GM06990 (cell line): ENCODE results near the gene TEX51.
A peak's percentile ranks its signal among the peaks of the same experiment; 100 is the strongest.

Experiments
- DNase-seq: peaks from one replicate; pipeline ENCODE4 v3.0.0-alpha.2; 2011; ENCODE audit not compliant: insufficient read length; ENCODE audit errors: extremely low read depth
- H3K27me3 ChIP-seq: replicated peaks from 2 replicates; pipeline ENCODE4 v1.6.0; 2011; ENCODE audit warnings: low read length; ENCODE audit not compliant: control insufficient read depth, insufficient read depth
- H3K36me3 ChIP-seq: 2 replicates; pipeline ENCODE4 v1.5.1; 2011; ENCODE audit warnings: low read length; ENCODE audit not compliant: control insufficient read depth, insufficient read depth
- H3K4me3 ChIP-seq: replicated peaks from 2 replicates; pipeline ENCODE4 v1.5.1; 2011; ENCODE audit warnings: low read depth, mild to moderate bottlenecking, control low read depth, low read length
- TF ChIP-seq, protein P1 (sequence below): IDR thresholded peaks from 2 replicates; pipeline ENCODE4 v1.5.1; 2011; ENCODE audit warnings: low read length, control low read depth, mild to moderate bottlenecking, inconsistent platforms; ENCODE audit not compliant: insufficient read depth, poor library complexity, severe bottlenecking

The TEX51 gene

DNA sequence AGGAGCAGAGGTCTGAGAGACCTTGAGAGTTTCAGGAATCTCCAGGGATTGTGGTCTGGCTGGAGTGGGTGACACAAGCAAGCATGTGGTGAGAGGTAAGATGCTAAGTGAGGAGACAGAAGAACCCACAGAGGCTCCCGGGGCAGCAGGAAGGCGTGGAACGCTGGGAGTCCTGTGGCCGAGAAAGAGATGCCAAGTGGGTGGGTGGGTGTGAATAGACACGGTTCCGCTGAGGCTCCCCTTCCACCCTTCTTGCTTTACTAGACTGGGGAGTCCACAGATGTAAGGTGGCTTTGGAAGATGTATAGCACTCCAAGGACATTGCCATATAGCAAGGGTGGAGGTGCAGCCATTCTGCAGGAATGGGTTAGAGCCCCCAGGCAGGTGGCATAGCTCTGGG lies 4.2 kb downstream of the TEX51 start:
- no peaks in the 10 kb centered on the region for H3K36me3 ChIP-seq
- no peak for DNase-seq
- no peak overlapping the region for H3K4me3 ChIP-seq
- TF ChIP-seq, protein P1, sequence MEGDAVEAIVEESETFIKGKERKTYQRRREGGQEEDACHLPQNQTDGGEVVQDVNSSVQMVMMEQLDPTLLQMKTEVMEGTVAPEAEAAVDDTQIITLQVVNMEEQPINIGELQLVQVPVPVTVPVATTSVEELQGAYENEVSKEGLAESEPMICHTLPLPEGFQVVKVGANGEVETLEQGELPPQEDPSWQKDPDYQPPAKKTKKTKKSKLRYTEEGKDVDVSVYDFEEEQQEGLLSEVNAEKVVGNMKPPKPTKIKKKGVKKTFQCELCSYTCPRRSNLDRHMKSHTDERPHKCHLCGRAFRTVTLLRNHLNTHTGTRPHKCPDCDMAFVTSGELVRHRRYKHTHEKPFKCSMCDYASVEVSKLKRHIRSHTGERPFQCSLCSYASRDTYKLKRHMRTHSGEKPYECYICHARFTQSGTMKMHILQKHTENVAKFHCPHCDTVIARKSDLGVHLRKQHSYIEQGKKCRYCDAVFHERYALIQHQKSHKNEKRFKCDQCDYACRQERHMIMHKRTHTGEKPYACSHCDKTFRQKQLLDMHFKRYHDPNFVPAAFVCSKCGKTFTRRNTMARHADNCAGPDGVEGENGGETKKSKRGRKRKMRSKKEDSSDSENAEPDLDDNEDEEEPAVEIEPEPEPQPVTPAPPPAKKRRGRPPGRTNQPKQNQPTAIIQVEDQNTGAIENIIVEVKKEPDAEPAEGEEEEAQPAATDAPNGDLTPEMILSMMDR: no peak
- H3K27me3 ChIP-seq: no peaks in the 10 kb centered on the region; the same call in 1 of the 2 replicates

DNA sequence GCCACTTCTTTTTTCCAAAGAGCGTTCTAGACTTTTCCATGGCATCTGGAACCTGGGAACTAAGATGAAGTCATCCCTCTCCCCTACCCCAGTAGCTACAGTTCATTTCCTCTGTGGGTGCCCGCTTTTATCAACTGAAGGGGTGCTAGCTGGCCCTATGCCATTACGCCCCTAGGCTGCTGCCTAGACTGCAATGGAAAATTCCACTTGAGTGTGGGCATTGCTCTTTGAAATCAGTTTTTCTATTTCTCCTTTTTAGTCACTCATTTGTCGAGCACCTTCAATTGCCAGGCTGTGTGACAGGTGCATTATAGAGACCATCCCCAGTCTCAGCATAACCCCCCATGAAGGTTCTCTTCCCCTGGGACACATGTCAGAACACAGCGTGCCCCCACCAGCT lies 7.3 kb downstream of the TEX51 start:
- Histone ChIP-seq H3K27me3 (no peaks in the 10 kb centered on the region), H3K4me3 (no peak overlapping the region), H3K36me3 (no peaks in the 10 kb centered on the region)
- DNase-seq: no peak
- TF ChIP-seq, protein P1: no peak

DNA sequence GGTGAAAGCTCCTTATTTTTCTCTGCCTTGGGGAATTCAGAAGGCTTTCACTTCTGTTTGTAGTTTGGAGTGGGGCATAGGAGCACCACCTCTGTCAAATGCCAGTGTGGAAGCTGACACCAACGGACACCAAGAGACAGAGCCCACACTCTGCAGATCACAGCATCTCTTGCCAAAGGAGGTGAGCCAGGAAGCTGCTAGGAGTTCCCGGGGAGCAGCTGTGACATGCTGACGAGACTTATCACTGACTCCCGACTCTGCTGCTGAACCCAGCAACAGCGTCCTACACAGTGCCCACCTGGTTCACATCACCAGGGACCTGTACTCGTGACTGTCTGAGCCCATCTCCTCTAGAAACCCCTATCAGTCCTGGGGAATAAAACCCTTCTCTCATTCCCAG lies 8.1 kb downstream of the TEX51 start:
- DNase-seq: no peak
- no peaks in the 10 kb centered on the region for H3K36me3 ChIP-seq
- no peak overlapping the region for H3K4me3 ChIP-seq
- TF ChIP-seq, protein P1: no peak
- H3K27me3 ChIP-seq: no peaks in the 10 kb centered on the region

DNA sequence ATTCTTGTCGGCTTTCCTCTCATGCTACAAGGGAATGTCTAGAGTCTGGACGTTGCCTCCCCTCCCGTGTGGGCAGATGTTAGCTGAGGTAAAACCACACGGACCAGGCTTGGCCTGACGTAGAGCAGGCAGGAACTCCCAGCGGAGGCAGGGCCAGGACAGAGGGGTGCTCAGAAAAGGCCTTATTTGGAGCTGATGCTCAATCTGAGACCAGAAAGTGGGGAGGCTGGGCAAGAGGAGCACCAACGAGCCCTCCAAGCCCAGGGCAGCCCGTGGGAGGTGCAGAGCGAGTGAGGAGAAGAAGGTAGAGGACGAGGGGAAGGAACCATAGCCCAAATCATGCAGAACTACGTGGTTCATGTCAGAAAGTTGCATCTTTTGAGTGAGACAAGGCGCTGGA lies 9.0 kb downstream of the TEX51 start:
- peak; percentile 18 for DNase-seq
- TF ChIP-seq, protein P1: no peak
- Histone ChIP-seq H3K4me3 (no peak overlapping the region), H3K27me3 (no peaks in the 10 kb centered on the region), H3K36me3 (no peaks in the 10 kb centered on the region)

DNA sequence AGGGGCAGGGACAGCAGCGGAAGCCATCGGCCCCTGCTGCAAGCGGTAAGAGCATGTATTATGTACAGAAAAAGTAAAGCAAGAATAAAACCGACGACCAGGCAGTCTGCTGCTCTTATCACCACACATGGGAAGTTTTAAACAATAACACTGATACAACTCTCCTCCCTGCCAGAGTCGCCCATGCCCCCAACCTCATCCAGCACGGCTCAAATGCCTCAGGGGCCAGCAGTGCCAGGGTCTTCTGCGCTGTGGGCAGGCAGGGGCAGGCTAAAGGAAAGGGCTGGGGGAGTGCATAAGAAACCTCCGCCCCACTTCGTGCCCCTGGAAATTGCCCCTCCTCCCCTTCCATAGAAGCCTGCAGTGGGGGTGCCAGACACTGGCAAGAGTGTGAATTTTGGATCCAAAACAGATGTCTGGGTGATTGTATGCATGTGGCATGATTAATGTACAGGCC lies 10.1 kb downstream of the TEX51 start:
- Histone ChIP-seq H3K27me3 (no peaks in the 10 kb centered on the region), H3K36me3 (no peaks in the 10 kb centered on the region), H3K4me3 (no peak overlapping the region)
- TF ChIP-seq, protein P1: no peak
- DNase-seq: no peak

GRCh38 chr2:126909366-126909765 lies 10.7 kb downstream of the TEX51 start:
- TF ChIP-seq, protein P1: no peak
- H3K36me3 ChIP-seq: no peaks in the 10 kb centered on the region
- H3K27me3 ChIP-seq: no peaks in the 10 kb centered on the region
- no peak overlapping the region for H3K4me3 ChIP-seq
- no peak for DNase-seq
